H1 (cell line): Measurements from ENCODE around the gene CCDC51. TPM values are rescaled to one million over a fixed set of nuclear protein-coding genes. Genes with fewer than 3 reads are reported as not detected.

Experiments
- CTBP2 ChIP-seq: IDR thresholded peaks from 2 replicates; pipeline ENCODE4 v1.7.0; 2011; ENCODE audit warnings: borderline replicate concordance, mild to moderate bottlenecking, moderate library complexity, mixed read lengths, low read length; ENCODE audit not compliant: insufficient read depth, insufficient read length
- KDM4A ChIP-seq: IDR thresholded peaks from one replicate; pipeline ENCODE4 v1.7.1; 2012; ENCODE audit warnings: low read depth, mild to moderate bottlenecking, moderate library complexity, low read length, inconsistent platforms; ENCODE audit not compliant: severe bottlenecking
- NANOG ChIP-seq: IDR thresholded peaks from 2 replicates; pipeline ENCODE4 v1.6.1; 2011; ENCODE audit warnings: low read length, low read depth, mild to moderate bottlenecking, inconsistent platforms; ENCODE audit not compliant: insufficient read depth, poor library complexity, severe bottlenecking
- PHF8 ChIP-seq: fragments of 200-600 bp; sonication (generic); conservative IDR thresholded peaks from 2 replicates; pipeline ENCODE4 v1.7.1; 2012; ENCODE audit warnings: low read depth, mild to moderate bottlenecking, inconsistent platforms, low read length, moderate library complexity
- RBBP5 ChIP-seq: IDR thresholded peaks from 2 replicates; pipeline ENCODE4 v1.7.1; 2012; ENCODE audit warnings: low read depth, mild to moderate bottlenecking, inconsistent platforms, low read length, moderate library complexity, borderline replicate concordance
- RXRA ChIP-seq: IDR thresholded peaks from 2 replicates; pipeline ENCODE4 v1.6.1; 2011; ENCODE audit warnings: low read depth, mild to moderate bottlenecking, low read length, moderate library complexity; ENCODE audit not compliant: insufficient read depth
- SIN3A ChIP-seq, 2 experiments: IDR thresholded peaks in 1 of 2; conservative IDR thresholded peaks in 1 of 2; 2 replicates each; pipeline ENCODE4 v1.6.1; 2011 to 2012; ENCODE audit warnings: low read length in 2 of 2, improper control_type of control experiment in 1 of 2, low read depth in 1 of 2, mild to moderate bottlenecking in 1 of 2
- polyA plus RNA-seq, 7 experiments: library from polyadenylated mRNA; depleted of rRNA in 3 of 7; stranded (reverse) in 5 of 7; unstranded in 2 of 7; fragments of >200 nt in 5 of 7; fragments of 200-250 nt in 2 of 7; gene quantifications; 1 replicate in 5 of 7; 2 replicates in 1 of 7; 4 replicates in 1 of 7; pipeline versions ENCODE4 v1.2.1 to v1.2.3, GENCODE V29; 2011 to 2013; ENCODE audit warnings: missing spikeins in 2 of 7, mixed read lengths in 2 of 7
- total RNA-seq: library from RNA; stranded (reverse); fragmentation: NEBNext Ultra II Directional; extraction: Animal tissue kit (Norgen Biotek cat#: 25700); gene quantifications from 2 replicates; pipeline ENCODE4 v1.2.1, GENCODE V29; 2021

The CCDC51 gene
- total and polyA plus RNA-seq, 2 of the 8 experiments (the other 6 are each of a cell fraction or from before 2014, with no cell fraction given): 21.3 to 21.4 TPM

GRCh38 chr3:48426944-48427629 is 12.8 kb downstream of the CCDC51 start (continued):
- TF ChIP-seq NANOG (no peak), PHF8 (no peak), KDM4A (no peak), RXRA (no peak), RBBP5 (no peak), SIN3A (conservative IDR thresholded peaks at IDR 0.05 in 1 of 2, IDR thresholded peaks at IDR 0.05 in 1 of 2; ENCODE audit: low read depth in 1 of 2, low read length in 2 of 2) (no peak), CTBP2 (no peak)
- TF ChIP-seq, all 59 proteins: peak for 0
